Adrenal gland (tissue), 12 donors: Measurements from ENCODE around the gene INSRR. TPM values are rescaled to one million over a fixed set of nuclear protein-coding genes. Genes with fewer than 3 reads are reported as not detected.

Source experiments
- DNase-seq, 7 donors: peaks; one replicate each; pipeline ENCODE4 v3.0.0-alpha.2; 2019 to 2020
- H3K27ac ChIP-seq, 5 donors: fragments of 200-600 bp; sonication (generic) in 4 of 5; 1 replicate in 3 of 5; 2 replicates in 2 of 5; pipeline versions ENCODE4 v1.5.1 to v1.8.0; 2016 to 2020; ENCODE audit warnings: mild to moderate bottlenecking in 1 of 5
- H3K27me3 ChIP-seq: fragments of 200-600 bp; 2 replicates; pipeline ENCODE4 v1.8.0; 2021
- H3K36me3 ChIP-seq, 2 donors: fragments of 200-600 bp; replicated peaks in 1 of 2; 1 replicate in 1 of 2; 2 replicates in 1 of 2; pipeline versions ENCODE4 v1.5.1 to v1.8.0; 2018 to 2022
- H3K4me1 ChIP-seq, 2 donors: fragments of 200-600 bp; replicated peaks in 1 of 2; 1 replicate in 1 of 2; 2 replicates in 1 of 2; pipeline versions ENCODE4 v1.5.1 to v1.8.0; 2018 to 2021
- H3K4me3 ChIP-seq, 4 donors: fragments of 200-600 bp; sonication (generic) in 3 of 4; one replicate each; pipeline ENCODE4 v1.5.1; 2016 to 2018
- H3K9me3 ChIP-seq, 3 donors: fragments of 200-600 bp; sonication (generic) in 1 of 3; replicated peaks in 1 of 3; 1 replicate in 2 of 3; 2 replicates in 1 of 3; pipeline versions ENCODE4 v1.5.1 to v1.8.0; 2016 to 2021
- POLR2A ChIP-seq, 2 donors: fragments of 450-650 bp; IDR thresholded peaks; one replicate each; pipeline ENCODE4 v1.6.1; 2017; ENCODE audit warnings: antibody characterized with exemption in 2 of 2, mild to moderate bottlenecking in 2 of 2, moderate library complexity in 1 of 2
- WGBS, 4 donors: extraction: QIAGEN DNeasy Blood & Tissue Kit in 2 of 4; methylation state at CpG; one replicate each; pipeline versions ENCODE4 v1.1.5 to v1.1.7; 2013 to 2017; 5-methylcytosine and 5-hydroxymethylcytosine counted together
- intact Hi-C, 2 donors: fragments of 100-400 bp; cut with DNase I; formaldehyde crosslinking; loops; one replicate each; pipeline versions ENCODE4 v1.14.1 to v1.15.0; 2022 to 2023
- polyA plus RNA-seq, 3 donors: library from polyadenylated mRNA; stranded (reverse); fragments of 200-250 nt in 2 of 3; fragments of 350-450 nt in 1 of 3; fragmentation: Illumina TruSeq in 1 of 3; extraction: RNeasy Lipid Tissue Mini Kit (QIAGEN cat#74804) in 1 of 3; gene quantifications; one replicate each; pipeline ENCODE4 v1.2.3, GENCODE V29; 2013 to 2014
- total RNA-seq, 9 donors: library from RNA; depleted of rRNA in 4 of 9; stranded (reverse); fragments of >200 nt in 4 of 9; fragments of 120-200 nt in 1 of 9; fragmentation: NEBNext Ultra II Directional in 1 of 9; extraction: Animal tissue kit (Norgen Biotek cat#: 25700) in 1 of 9; gene quantifications; one replicate each; pipeline versions ENCODE4 v1.1.0 to v1.2.4, GENCODE V29; 2013 to 2023
- TF ChIP-seq, protein P1 (sequence below), 6 experiments: fragments of 450-650 bp in 4 of 6; fragments of 200-600 bp in 2 of 6; sonication (generic) in 1 of 6; IDR thresholded peaks; 1 replicate in 5 of 6; 2 replicates in 1 of 6; pipeline versions ENCODE4 v1.5.1 to v1.8.0; 2016 to 2021; ENCODE audit warnings: antibody characterized with exemption in 6 of 6, mild to moderate bottlenecking in 2 of 6, moderate library complexity in 1 of 6
- donor health status: healthy with polysubstance abuse.
- donor health status: Bipolar disorder and iron deficiency.
- donor health status: DM: yes; HTN: yes; CAD: no.
- donor health status: DM: no; HTN: no; CAD: no.
- donor health status: DM: no; HTN: no; CAD: no.
- donor health status: DM: yes; HTN: yes; CAD: no.

The INSRR gene
- total and polyA plus RNA-seq, 12 donors: 0.04 to 8.7 (median 0.35) TPM; not detected in 2

DNA sequence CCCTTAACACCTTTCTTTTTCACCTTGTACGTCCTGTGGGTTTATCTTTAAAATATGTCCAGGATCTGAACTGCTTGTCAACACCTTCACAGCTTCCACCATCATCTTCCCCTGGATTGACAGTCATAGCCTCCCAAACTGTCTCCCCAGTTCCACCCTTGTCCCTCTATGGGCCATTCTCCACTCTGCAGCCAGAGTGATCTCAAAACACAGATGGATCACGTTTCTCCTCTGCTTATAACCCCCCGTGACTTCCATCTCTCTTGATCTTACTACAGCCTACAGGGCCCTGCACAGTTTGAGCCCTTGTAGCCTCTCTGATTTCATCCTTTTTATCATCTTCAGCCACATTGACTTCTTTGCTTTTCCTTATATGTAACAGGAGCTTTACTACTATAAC lies 4.3 kb downstream of the INSRR start:
- 51 to 69% (median 67%) methylated on average over 3 of the region's 3 CpGs for WGBS, 4 donors
- Histone ChIP-seq H3K36me3 (no peaks in the 10 kb centered on the region), H3K27me3 (peaks cover 12% of the 10 kb centered on the region), H3K4me1 (peaks cover 14 to 23% of the 10 kb centered on the region in 2 donors), H3K9me3 (no peaks in the 10 kb centered on the region), H3K27ac (no peak overlapping the region), H3K4me3 (no peak overlapping the region)
- DNase-seq: no peak
- TF ChIP-seq, protein P1, sequence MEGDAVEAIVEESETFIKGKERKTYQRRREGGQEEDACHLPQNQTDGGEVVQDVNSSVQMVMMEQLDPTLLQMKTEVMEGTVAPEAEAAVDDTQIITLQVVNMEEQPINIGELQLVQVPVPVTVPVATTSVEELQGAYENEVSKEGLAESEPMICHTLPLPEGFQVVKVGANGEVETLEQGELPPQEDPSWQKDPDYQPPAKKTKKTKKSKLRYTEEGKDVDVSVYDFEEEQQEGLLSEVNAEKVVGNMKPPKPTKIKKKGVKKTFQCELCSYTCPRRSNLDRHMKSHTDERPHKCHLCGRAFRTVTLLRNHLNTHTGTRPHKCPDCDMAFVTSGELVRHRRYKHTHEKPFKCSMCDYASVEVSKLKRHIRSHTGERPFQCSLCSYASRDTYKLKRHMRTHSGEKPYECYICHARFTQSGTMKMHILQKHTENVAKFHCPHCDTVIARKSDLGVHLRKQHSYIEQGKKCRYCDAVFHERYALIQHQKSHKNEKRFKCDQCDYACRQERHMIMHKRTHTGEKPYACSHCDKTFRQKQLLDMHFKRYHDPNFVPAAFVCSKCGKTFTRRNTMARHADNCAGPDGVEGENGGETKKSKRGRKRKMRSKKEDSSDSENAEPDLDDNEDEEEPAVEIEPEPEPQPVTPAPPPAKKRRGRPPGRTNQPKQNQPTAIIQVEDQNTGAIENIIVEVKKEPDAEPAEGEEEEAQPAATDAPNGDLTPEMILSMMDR (IDR thresholded peaks at IDR 0.05): no peak
- TF ChIP-seq POLR2A (IDR thresholded peaks at IDR 0.05): no peak
- intact Hi-C loops: no loop called here

DNA sequence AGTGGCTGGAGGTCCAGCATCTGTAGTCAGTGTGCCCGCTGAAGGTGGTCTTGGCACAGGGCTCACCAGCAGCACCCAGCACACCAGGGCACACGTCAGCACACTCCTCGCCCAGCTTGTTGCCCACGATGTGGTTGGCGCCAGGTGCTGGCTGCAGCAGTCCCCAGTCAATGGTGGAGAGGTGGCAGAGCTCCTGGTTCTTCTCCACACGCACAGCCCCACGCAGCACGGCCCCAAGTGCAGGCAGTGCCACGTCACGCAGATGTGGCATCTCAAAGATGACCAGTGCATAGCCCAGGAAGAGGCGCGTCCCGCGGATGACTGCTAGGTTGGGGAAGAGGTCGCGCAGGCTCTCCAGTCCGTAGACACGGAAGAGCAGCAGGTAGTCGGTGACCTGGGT lies 5.2 kb downstream of the INSRR start:
- intact Hi-C loops: no loop called here
- no peak overlapping the region for H3K4me3 ChIP-seq

DNA sequence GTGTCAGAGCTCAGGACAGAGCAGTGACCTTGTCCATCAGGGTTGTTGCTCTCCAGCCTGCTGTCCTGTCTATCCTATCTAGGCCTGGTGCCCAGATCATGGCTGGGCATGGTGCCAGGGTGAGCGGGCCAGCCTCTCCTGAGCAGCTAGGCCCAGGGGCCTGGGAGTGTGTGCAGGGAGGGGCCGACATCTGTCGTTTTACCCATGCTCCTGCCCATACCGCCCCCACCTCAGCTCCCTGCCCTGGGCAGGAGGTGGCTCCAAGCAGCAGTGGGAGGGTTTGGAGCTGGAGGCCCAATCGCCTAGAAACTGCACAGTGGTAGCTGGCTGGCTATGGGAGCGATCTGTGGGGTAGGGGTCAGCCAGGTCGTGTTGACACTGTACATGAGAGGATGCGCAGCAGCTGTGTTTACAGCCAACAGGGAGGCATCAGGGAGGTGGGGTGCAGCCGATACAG lies 6.5 kb downstream of the INSRR start:
- Histone ChIP-seq H3K4me3 (no peak overlapping the region), H3K9me3 (no peaks in the 10 kb centered on the region), H3K27ac (no peak overlapping the region), H3K4me1 (peaks cover 6 to 11% of the 10 kb centered on the region in 2 donors), H3K36me3 (no peaks in the 10 kb centered on the region), H3K27me3 (peaks cover 7% of the 10 kb centered on the region)
- intact Hi-C loops: no loop called here
- TF ChIP-seq, protein P1 (IDR thresholded peaks at IDR 0.05): no peak
- TF ChIP-seq POLR2A (IDR thresholded peaks at IDR 0.05): no peak
- DNase-seq: peak; percentile 88 to 97 (median 90)
- 35 to 47% (median 44%) methylated on average over 4 to 9 of the region's 9 CpGs; no CpG with 5 or more reads in 1 of the 4 donors for WGBS, 4 donors

More for the DNA sequence above, 5.2 kb downstream of the INSRR start:
- peaks cover 7 to 16% of the 10 kb centered on the region in 2 donors for H3K4me1 ChIP-seq
- peaks cover 10% of the 10 kb centered on the region for H3K27me3 ChIP-seq
- H3K27ac ChIP-seq: no peak overlapping the region
- no peaks in the 10 kb centered on the region for H3K36me3 ChIP-seq
- WGBS, 4 donors: 96 to 100% (median 97%) methylated on average over 17 to 19 of the region's 19 CpGs
- TF ChIP-seq, protein P1 (IDR thresholded peaks at IDR 0.05): no peak
- no peak for TF ChIP-seq POLR2A (IDR thresholded peaks at IDR 0.05)
- no peak for DNase-seq
- no peaks in the 10 kb centered on the region for H3K9me3 ChIP-seq

DNA sequence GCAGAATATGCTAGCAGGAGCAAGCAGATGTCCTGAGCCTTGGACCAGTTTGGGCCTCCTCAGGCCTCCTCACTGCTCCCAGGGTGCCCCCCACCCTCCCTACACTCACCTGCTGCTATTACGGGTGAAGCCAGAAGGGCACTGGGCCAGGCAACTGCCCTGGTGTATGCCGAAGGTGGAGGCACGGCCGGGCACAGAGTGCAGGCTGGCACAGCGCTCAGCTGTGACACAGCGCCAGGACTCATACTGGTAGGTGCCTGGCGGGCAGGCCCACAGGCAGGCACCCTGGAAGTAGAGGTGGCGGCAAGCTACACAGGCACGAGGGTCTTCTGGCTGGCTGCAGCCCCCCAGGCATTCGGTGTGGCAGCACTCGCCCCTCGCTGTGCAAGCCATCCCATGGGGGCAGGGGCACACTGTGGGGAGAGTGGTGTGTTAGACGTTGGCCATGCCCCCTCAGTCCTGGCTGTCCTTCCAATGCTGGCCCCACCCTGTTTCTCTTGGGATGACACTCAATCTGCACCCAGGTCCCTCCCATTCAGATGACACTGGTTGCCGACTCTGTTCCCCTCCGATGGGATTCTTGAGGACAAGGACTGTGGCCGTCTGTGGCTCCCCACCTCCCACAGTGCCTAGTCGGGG lies 7.0 kb downstream of the INSRR start:
- DNase-seq: peak in 1 of 7 donors; percentile 19
- H3K36me3 ChIP-seq: no peaks in the 10 kb centered on the region
- intact Hi-C loops: no loop called here
- H3K27ac ChIP-seq: no peak overlapping the region
- peaks cover 6 to 11% of the 10 kb centered on the region in 2 donors for H3K4me1 ChIP-seq
- no peak overlapping the region for H3K4me3 ChIP-seq
- no peak for TF ChIP-seq POLR2A (IDR thresholded peaks at IDR 0.05)
- TF ChIP-seq, protein P1 (IDR thresholded peaks at IDR 0.05): no peak
- no peaks in the 10 kb centered on the region for H3K9me3 ChIP-seq
- H3K27me3 ChIP-seq: peaks cover 7% of the 10 kb centered on the region
- WGBS, 4 donors: 46 to 71% (median 69%) methylated on average over 6 to 17 of the region's 17 CpGs
